OCI-LY1 (cell line): ENCODE data around the gene TMEM185A.

ENCODE experiments used
- H2AFZ ChIP-seq: fragments of 200-600 bp; sonication (generic), shearing (Covaris generic); 2 replicates; pipeline ENCODE4 v1.6.0; 2014; ENCODE audit warnings: antibody characterized with exemption, mild to moderate bottlenecking, low read length
- H3F3A ChIP-seq: fragments of 200-600 bp; sonication (generic), shearing (Covaris generic); 2 replicates; pipeline ENCODE4 v1.6.0; 2014; ENCODE audit warnings: mild to moderate bottlenecking, antibody characterized with exemption, low read length, moderate library complexity; ENCODE audit not compliant: insufficient read depth
- H3K27ac ChIP-seq: fragments of 200-600 bp; sonication (generic); 2 replicates; pipeline ENCODE4 v1.5.1; 2014; ENCODE audit warnings: low read length, mixed run types, mild to moderate bottlenecking, low read depth; ENCODE audit not compliant: poor library complexity, severe bottlenecking
- H3K27me3 ChIP-seq: fragments of 200-600 bp; sonication (generic); 2 replicates; pipeline ENCODE4 v1.6.0; 2014; ENCODE audit warnings: antibody characterized with exemption, mild to moderate bottlenecking, low read length, moderate library complexity; ENCODE audit not compliant: insufficient read depth
- H3K36me3 ChIP-seq: fragments of 200-600 bp; sonication (generic); 2 replicates; pipeline ENCODE4 v1.6.1; 2014; ENCODE audit warnings: mild to moderate bottlenecking, antibody characterized with exemption, low read length, moderate library complexity, mixed read lengths; ENCODE audit not compliant: insufficient read depth
- H3K4me1 ChIP-seq: fragments of 200-600 bp; sonication (generic); 2 replicates; pipeline ENCODE4 v1.5.1; 2014; ENCODE audit warnings: mild to moderate bottlenecking, low read length, moderate library complexity; ENCODE audit not compliant: insufficient read depth, severe bottlenecking
- H3K4me2 ChIP-seq: fragments of 200-600 bp; sonication (generic), shearing (Covaris generic); 2 replicates; pipeline ENCODE4 v1.6.1; 2014; ENCODE audit warnings: low read length
- H3K4me3 ChIP-seq: fragments of 200-600 bp; sonication (generic); 2 replicates; pipeline ENCODE4 v1.5.1; 2014; ENCODE audit warnings: low read length, low read depth, mild to moderate bottlenecking, mixed read lengths; ENCODE audit not compliant: poor library complexity, severe bottlenecking
- H3K79me2 ChIP-seq: fragments of 200-600 bp; shearing (Covaris generic); 2 replicates; pipeline ENCODE4 v1.6.1; 2016; ENCODE audit warnings: mixed run types, low read length, mixed read lengths; ENCODE audit not compliant: insufficient read depth
- H3K9ac ChIP-seq: fragments of 200-600 bp; sonication (generic), shearing (Covaris generic); 2 replicates; pipeline ENCODE4 v1.6.1; 2014; ENCODE audit warnings: mild to moderate bottlenecking, low read length, mixed read lengths
- H3K9me2 ChIP-seq: fragments of 200-600 bp; sonication (generic), shearing (Covaris generic); 2 replicates; pipeline ENCODE4 v1.6.1; 2014; ENCODE audit warnings: low read depth, mild to moderate bottlenecking, low read length, mixed read lengths
- H3K9me3 ChIP-seq: fragments of 200-600 bp; shearing (Covaris generic); 2 replicates; pipeline ENCODE4 v1.6.1; 2014; ENCODE audit warnings: low read length, mixed read lengths
- H4K20me1 ChIP-seq: fragments of 200-600 bp; sonication (generic), shearing (Covaris generic); 2 replicates; pipeline ENCODE4 v1.6.0; 2016; ENCODE audit warnings: mild to moderate bottlenecking, low read length; ENCODE audit not compliant: insufficient read depth
- EZH2 ChIP-seq: fragments of 200-600 bp; sonication (generic), shearing (Covaris generic); IDR thresholded peaks from 2 replicates; pipeline ENCODE4 v1.8.0; 2017; ENCODE audit warnings: borderline replicate concordance, mixed run types, mild to moderate bottlenecking, antibody characterized with exemption, low read length, moderate library complexity, mixed read lengths
- TF ChIP-seq, protein P1 (sequence below): fragments of 200-600 bp; sonication (generic), shearing (Covaris generic); IDR thresholded peaks from 2 replicates; pipeline ENCODE4 v1.5.1; 2017; ENCODE audit warnings: mild to moderate bottlenecking, antibody characterized with exemption, low read length, moderate library complexity, mixed read lengths

Gene TMEM185A

GRCh38 chrX:149641432-149641831, 9.8 kb upstream of the TMEM185A start:
- no peaks in the 10 kb centered on the region for H3K9me2 ChIP-seq
- no peaks in the 10 kb centered on the region for H3K79me2 ChIP-seq
- no peak overlapping the region for H3K4me2 ChIP-seq
- no peak overlapping the region for H3K4me3 ChIP-seq
- no peak overlapping the region for H2AFZ ChIP-seq
- H3K9me3 ChIP-seq = no peaks in the 10 kb centered on the region
- H3K27ac ChIP-seq = no peak overlapping the region
- no peak for TF ChIP-seq EZH2
- TF ChIP-seq, protein P1, sequence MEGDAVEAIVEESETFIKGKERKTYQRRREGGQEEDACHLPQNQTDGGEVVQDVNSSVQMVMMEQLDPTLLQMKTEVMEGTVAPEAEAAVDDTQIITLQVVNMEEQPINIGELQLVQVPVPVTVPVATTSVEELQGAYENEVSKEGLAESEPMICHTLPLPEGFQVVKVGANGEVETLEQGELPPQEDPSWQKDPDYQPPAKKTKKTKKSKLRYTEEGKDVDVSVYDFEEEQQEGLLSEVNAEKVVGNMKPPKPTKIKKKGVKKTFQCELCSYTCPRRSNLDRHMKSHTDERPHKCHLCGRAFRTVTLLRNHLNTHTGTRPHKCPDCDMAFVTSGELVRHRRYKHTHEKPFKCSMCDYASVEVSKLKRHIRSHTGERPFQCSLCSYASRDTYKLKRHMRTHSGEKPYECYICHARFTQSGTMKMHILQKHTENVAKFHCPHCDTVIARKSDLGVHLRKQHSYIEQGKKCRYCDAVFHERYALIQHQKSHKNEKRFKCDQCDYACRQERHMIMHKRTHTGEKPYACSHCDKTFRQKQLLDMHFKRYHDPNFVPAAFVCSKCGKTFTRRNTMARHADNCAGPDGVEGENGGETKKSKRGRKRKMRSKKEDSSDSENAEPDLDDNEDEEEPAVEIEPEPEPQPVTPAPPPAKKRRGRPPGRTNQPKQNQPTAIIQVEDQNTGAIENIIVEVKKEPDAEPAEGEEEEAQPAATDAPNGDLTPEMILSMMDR = no peak
- H3K36me3 ChIP-seq = no peaks in the 10 kb centered on the region
- no peaks in the 10 kb centered on the region for H3K4me1 ChIP-seq
- no peak overlapping the region for H3K9ac ChIP-seq
- no peaks in the 10 kb centered on the region for H3F3A ChIP-seq
- H4K20me1 ChIP-seq = no peaks in the 10 kb centered on the region
- H3K27me3 ChIP-seq = no peaks in the 10 kb centered on the region

GRCh38 chrX:149639568-149639967, 8.0 kb upstream of the TMEM185A start:
- no peaks in the 10 kb centered on the region for H3K9me2 ChIP-seq
- H4K20me1 ChIP-seq = no peaks in the 10 kb centered on the region
- TF ChIP-seq, protein P1 = no peak
- TF ChIP-seq EZH2 = no peak
- H3K79me2 ChIP-seq = no peaks in the 10 kb centered on the region
- H3F3A ChIP-seq = no peaks in the 10 kb centered on the region
- no peaks in the 10 kb centered on the region for H3K4me1 ChIP-seq
- no peak overlapping the region for H3K4me2 ChIP-seq
- H3K27me3 ChIP-seq = no peaks in the 10 kb centered on the region
- H3K36me3 ChIP-seq = no peaks in the 10 kb centered on the region
- no peaks in the 10 kb centered on the region for H3K9me3 ChIP-seq
- no peak overlapping the region for H2AFZ ChIP-seq
- H3K9ac ChIP-seq = no peak overlapping the region
- no peak overlapping the region for H3K4me3 ChIP-seq
- H3K27ac ChIP-seq = no peak overlapping the region

GRCh38 chrX:149638860-149639259, 7.3 kb upstream of the TMEM185A start:
- no peaks in the 10 kb centered on the region for H3K9me3 ChIP-seq
- no peaks in the 10 kb centered on the region for H3K36me3 ChIP-seq
- H3K79me2 ChIP-seq = no peaks in the 10 kb centered on the region
- no peak overlapping the region for H3K9ac ChIP-seq
- no peak overlapping the region for H3K4me3 ChIP-seq
- no peak overlapping the region for H3K4me2 ChIP-seq
- no peaks in the 10 kb centered on the region for H4K20me1 ChIP-seq
- H3F3A ChIP-seq = no peaks in the 10 kb centered on the region
- no peak overlapping the region for H2AFZ ChIP-seq
- no peaks in the 10 kb centered on the region for H3K4me1 ChIP-seq
- H3K9me2 ChIP-seq = no peaks in the 10 kb centered on the region
- no peaks in the 10 kb centered on the region for H3K27me3 ChIP-seq
- TF ChIP-seq EZH2 = no peak
- TF ChIP-seq, protein P1 = no peak
- no peak overlapping the region for H3K27ac ChIP-seq
